ENCODE measurements around the gene NPSR1. TPM values are rescaled to one million over a fixed set of nuclear protein-coding genes. Genes with fewer than 3 reads are reported as not detected.

NPSR1 gene
- total RNA-seq, 1 donor: not detected

- no peak overlapping the region for H3K4me3 ChIP-seq (ENCODE audit: low read depth, low read length)
- no peak for DNase-seq (ENCODE audit: low read depth)
- TF ChIP-seq, protein P1, sequence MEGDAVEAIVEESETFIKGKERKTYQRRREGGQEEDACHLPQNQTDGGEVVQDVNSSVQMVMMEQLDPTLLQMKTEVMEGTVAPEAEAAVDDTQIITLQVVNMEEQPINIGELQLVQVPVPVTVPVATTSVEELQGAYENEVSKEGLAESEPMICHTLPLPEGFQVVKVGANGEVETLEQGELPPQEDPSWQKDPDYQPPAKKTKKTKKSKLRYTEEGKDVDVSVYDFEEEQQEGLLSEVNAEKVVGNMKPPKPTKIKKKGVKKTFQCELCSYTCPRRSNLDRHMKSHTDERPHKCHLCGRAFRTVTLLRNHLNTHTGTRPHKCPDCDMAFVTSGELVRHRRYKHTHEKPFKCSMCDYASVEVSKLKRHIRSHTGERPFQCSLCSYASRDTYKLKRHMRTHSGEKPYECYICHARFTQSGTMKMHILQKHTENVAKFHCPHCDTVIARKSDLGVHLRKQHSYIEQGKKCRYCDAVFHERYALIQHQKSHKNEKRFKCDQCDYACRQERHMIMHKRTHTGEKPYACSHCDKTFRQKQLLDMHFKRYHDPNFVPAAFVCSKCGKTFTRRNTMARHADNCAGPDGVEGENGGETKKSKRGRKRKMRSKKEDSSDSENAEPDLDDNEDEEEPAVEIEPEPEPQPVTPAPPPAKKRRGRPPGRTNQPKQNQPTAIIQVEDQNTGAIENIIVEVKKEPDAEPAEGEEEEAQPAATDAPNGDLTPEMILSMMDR (IDR thresholded peaks at IDR 0.05; ENCODE audit: insufficient read depth, low read depth, low read length): no peak
Observed at GRCh38 chr7:34838329-34838728, 180.3 kb downstream of the NPSR1 start.

DNA sequence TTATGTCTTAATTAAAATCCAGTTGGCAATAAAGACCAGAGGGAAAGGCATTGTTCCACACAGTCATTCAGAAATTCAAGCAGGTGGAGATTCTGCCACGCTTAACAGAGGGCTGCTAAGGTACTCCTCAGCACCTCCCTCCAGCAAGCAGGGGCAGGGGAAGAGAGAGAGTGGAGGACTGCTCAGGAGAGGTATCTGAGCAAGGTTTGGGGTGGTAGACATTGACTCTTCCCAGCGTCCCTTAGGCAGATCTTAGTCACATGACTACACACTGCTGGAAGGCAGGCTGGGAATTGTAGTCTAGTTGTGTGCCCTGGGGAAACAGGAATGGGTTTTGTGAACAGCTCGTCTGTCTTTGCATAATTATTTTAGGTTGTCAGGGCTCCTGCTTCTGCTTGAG, 181.6 kb downstream of the NPSR1 start:
- no peak overlapping the region for H3K4me3 ChIP-seq (ENCODE audit: low read depth, low read length)
- TF ChIP-seq, protein P1 (IDR thresholded peaks at IDR 0.05; ENCODE audit: insufficient read depth, low read depth, low read length): no peak
- no peak for DNase-seq (ENCODE audit: low read depth)

DNA sequence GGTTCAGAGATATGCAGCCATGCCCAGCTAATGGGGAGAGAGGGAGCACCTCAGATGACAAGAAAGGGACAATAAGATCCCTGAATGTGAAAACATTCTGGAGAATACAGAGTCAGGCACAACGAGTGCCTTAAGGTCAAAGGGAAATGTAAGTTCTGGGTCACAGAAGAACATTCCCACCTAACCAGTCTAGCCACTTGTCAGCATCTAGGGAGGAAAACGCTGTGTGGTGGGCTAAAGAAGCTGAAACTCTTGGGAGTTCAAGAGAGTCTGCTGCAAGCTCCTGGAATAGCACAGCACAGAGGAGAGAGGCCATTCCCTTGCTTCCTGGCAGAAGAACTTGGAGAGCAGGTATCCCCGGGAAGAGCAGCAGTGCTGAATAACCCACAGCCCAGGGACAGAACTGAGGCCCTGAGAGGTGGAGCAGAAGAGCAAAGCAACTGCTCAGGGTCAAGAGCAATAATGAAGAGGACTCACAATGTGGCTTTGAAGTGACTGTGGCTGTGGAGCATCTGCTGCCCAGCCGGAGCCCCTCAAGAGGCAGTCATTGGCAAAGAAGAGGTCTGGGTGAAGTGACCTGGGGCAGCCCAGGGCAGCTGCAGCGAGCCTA, 182.3 kb downstream of the NPSR1 start:
- TF ChIP-seq, protein P1 (IDR thresholded peaks at IDR 0.05; ENCODE audit: insufficient read depth, low read depth, low read length): no peak
- no peak for DNase-seq (ENCODE audit: low read depth)
- H3K4me3 ChIP-seq (ENCODE audit: low read depth, low read length): no peak overlapping the region

GRCh38 chr7:34841326-34841725, 183.3 kb downstream of the NPSR1 start:
- no peak for DNase-seq (ENCODE audit: low read depth)
- TF ChIP-seq, protein P1 (IDR thresholded peaks at IDR 0.05; ENCODE audit: insufficient read depth, low read depth, low read length): no peak
- no peak overlapping the region for H3K4me3 ChIP-seq (ENCODE audit: low read depth, low read length)

GRCh38 chr7:34842782-34843181, 184.8 kb downstream of the NPSR1 start:
- TF ChIP-seq, protein P1 (IDR thresholded peaks at IDR 0.05; ENCODE audit: insufficient read depth, low read depth, low read length): no peak
- no peak overlapping the region for H3K4me3 ChIP-seq (ENCODE audit: low read depth, low read length)
- no peak for DNase-seq (ENCODE audit: low read depth)

- no peak overlapping the region for H3K4me3 ChIP-seq (ENCODE audit: low read depth, low read length)
- no peak for DNase-seq (ENCODE audit: low read depth)
- TF ChIP-seq, protein P1 (IDR thresholded peaks at IDR 0.05; ENCODE audit: insufficient read depth, low read depth, low read length): no peak
Observed at GRCh38 chr7:34844406-34844805, 186.4 kb downstream of the NPSR1 start.
